ENCODE measurements around the gene SKI. TPM values are rescaled to one million over a fixed set of nuclear protein-coding genes. Genes with fewer than 3 reads are reported as not detected.

The SKI gene
- total and polyA plus RNA-seq, 2 of the 8 experiments (the other 6 are each of a cell fraction or from before 2014, with no cell fraction given), result 8.3 to 87.6 TPM

GRCh38 chr1:2300851-2301606, 72.9 kb downstream of the SKI start:
- ChIA-PET CTCF (ENCODE audit: partially characterized antibody) (interaction anchor here (0.9 kb wide), 1 partner anchor 68 kb away, joined by 4 read pairs; no protein-coding TSS in a partner anchor), POLR2A (ENCODE audit: partially characterized antibody) (interaction anchor here (0.7 to 2.5 kb wide), 3 partner anchors 9 to 45 kb away, joined by 3 to 5 read pairs (median 3); no protein-coding TSS in a partner anchor)
- no peak overlapping the region for H2BK20ac ChIP-seq (ENCODE audit: low read length)
- no peak overlapping the region for H2BK120ac ChIP-seq (replicated peaks; ENCODE audit: low read depth, low read length)
- peaks cover 18 to 55% of the 10 kb centered on the region in 2 experiments for H4K20me1 ChIP-seq (replicated peaks in 1 of 2; ENCODE audit: control insufficient read depth in 1 of 2, insufficient read depth in 2 of 2, low read length in 2 of 2)
- TF ChIP-seq POLR2A (IDR thresholded peaks at IDR 0.05; ENCODE audit: control extremely low read depth in 1 of 2, low read depth in 2 of 2, low read length in 2 of 2) (no peak), TAF7 (optimal IDR thresholded peaks at IDR 0.05; ENCODE audit: borderline replicate concordance, low read depth, low read length) (no peak), POU5F1 (IDR thresholded peaks at IDR 0.05; ENCODE audit: low read depth, low read length) (no peak), CREB1 (IDR thresholded peaks at IDR 0.05) (no peak), BACH1 (IDR thresholded peaks at IDR 0.05; ENCODE audit: low read length) (no peak), SIX5 (IDR thresholded peaks at IDR 0.05; ENCODE audit: low read depth, low read length) (no peak), GTF2F1 (IDR thresholded peaks at IDR 0.05; ENCODE audit: borderline replicate concordance, low read depth, low read length) (no peak), CBX8 (IDR thresholded peaks at IDR 0.05; ENCODE audit: borderline replicate concordance, low read depth, low read length) (no peak)
- TF ChIP-seq, protein P1, sequence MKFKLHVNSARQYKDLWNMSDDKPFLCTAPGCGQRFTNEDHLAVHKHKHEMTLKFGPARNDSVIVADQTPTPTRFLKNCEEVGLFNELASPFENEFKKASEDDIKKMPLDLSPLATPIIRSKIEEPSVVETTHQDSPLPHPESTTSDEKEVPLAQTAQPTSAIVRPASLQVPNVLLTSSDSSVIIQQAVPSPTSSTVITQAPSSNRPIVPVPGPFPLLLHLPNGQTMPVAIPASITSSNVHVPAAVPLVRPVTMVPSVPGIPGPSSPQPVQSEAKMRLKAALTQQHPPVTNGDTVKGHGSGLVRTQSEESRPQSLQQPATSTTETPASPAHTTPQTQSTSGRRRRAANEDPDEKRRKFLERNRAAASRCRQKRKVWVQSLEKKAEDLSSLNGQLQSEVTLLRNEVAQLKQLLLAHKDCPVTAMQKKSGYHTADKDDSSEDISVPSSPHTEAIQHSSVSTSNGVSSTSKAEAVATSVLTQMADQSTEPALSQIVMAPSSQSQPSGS (IDR thresholded peaks at IDR 0.05; ENCODE audit: low read length), result no peak
- peaks cover 36% of the 10 kb centered on the region for H3K79me1 ChIP-seq (ENCODE audit: low read depth, low read length)
- no peak overlapping the region for H3K4me2 ChIP-seq (ENCODE audit: insufficient read depth in 1 of 2, low read depth in 2 of 2, low read length in 2 of 2)
- H3K14ac ChIP-seq (ENCODE audit: insufficient read length), result no peak overlapping the region
- H3K4me3 ChIP-seq (ENCODE audit: extremely low read depth in 1 of 4, insufficient read depth in 2 of 4, low read depth in 3 of 4, low read length in 4 of 4), result no peak overlapping the region
- no peak overlapping the region for H4K91ac ChIP-seq (replicated peaks; ENCODE audit: insufficient read length, low read length)
- no peak overlapping the region for H3K23ac ChIP-seq (ENCODE audit: insufficient read length)
- H4K8ac ChIP-seq (ENCODE audit: extremely low read depth, insufficient read depth, low read length), result peak overlapping the region; percentile 68
- H2AFZ ChIP-seq (ENCODE audit: low read length), result no peak overlapping the region
- H3K18ac ChIP-seq (ENCODE audit: extremely low read depth, low read length), result no peak overlapping the region
- H3K4me1 ChIP-seq (replicated peaks in 1 of 4; ENCODE audit: control insufficient read depth in 3 of 4, insufficient read depth in 4 of 4, low read length in 3 of 4), result peaks cover 0 to 3% (median 0%) of the 10 kb centered on the region in 4 experiments; a peak in 3 of 7 replicates
- H2BK12ac ChIP-seq (ENCODE audit: low read depth, low read length), result no peak overlapping the region
- no peak overlapping the region for H3K56ac ChIP-seq (replicated peaks; ENCODE audit: insufficient read length, low read depth, low read length)
- no peak overlapping the region for H2BK15ac ChIP-seq (ENCODE audit: low read length)
- peaks cover 0 to 67% of the 10 kb centered on the region in 2 experiments; a peak in 3 of 4 replicates for H3K79me2 ChIP-seq (ENCODE audit: control insufficient read depth in 1 of 2, insufficient read depth in 2 of 2, low read length in 2 of 2)
- no peak overlapping the region for H2AK5ac ChIP-seq (ENCODE audit: low read depth, low read length)
- DNase-seq (ENCODE audit: low read depth in 1 of 2, low spot score in 2 of 2) (no peak), FAIRE-seq (no peak)
- no peaks in the 10 kb centered on the region for H3K9me3 ChIP-seq (ENCODE audit: insufficient read depth in 2 of 2, low read depth in 1 of 2, low read length in 1 of 2)
- H4K5ac ChIP-seq (ENCODE audit: insufficient read length, low read depth, low read length), result no peak overlapping the region
- no peaks in the 10 kb centered on the region for H3K27me3 ChIP-seq (replicated peaks in 1 of 4; ENCODE audit: control insufficient read depth in 3 of 4, extremely low read depth in 1 of 4, insufficient read depth in 3 of 4, low read length in 3 of 4)
- H3K36me3 ChIP-seq (ENCODE audit: control insufficient read depth in 2 of 4, insufficient read depth in 4 of 4, low read length in 3 of 4), result peaks cover 0 to 24% (median 14%) of the 10 kb centered on the region in 4 experiments; a peak in 6 of 8 replicates
- no peaks in the 10 kb centered on the region for H3K23me2 ChIP-seq (ENCODE audit: low read depth, low read length)
- H3K9ac ChIP-seq (replicated peaks in 1 of 4; ENCODE audit: extremely low read depth in 1 of 4, low read depth in 3 of 4, low read length in 3 of 4), result no peak overlapping the region
- 86% methylated on average over 37 of the region's 37 CpGs; no CpG with 5 or more reads in 1 of the 2 experiments for WGBS, 2 experiments (ENCODE audit: extremely low coverage in 1 of 2, insufficient coverage in 1 of 2, insufficient read length in 1 of 2, insufficient replicate concordance in 2 of 2, low coverage in 1 of 2, low lambda C conversion rate in 2 of 2, missing lambda C conversion rate in 1 of 2)
- no peak overlapping the region for H2BK5ac ChIP-seq (ENCODE audit: low read depth, low read length)
- no peak overlapping the region for H3K27ac ChIP-seq (ENCODE audit: low read depth, low read length)
- H3K4ac ChIP-seq (replicated peaks; ENCODE audit: insufficient read length, low read depth, low read length), result no peak overlapping the region

All from H1 (cell line).